T-helper 1 cell (primary cell): Measurements from ENCODE around the gene DIP2B.

Source experiments
- DNase-seq, 5 donors: peaks; one replicate each; pipeline ENCODE4 v3.0.0-alpha.2; 2012 to 2020

The DIP2B gene

GRCh38 chr12:50615145-50615906 is 110.5 kb downstream of the DIP2B start:
- no peak for DNase-seq

DNA sequence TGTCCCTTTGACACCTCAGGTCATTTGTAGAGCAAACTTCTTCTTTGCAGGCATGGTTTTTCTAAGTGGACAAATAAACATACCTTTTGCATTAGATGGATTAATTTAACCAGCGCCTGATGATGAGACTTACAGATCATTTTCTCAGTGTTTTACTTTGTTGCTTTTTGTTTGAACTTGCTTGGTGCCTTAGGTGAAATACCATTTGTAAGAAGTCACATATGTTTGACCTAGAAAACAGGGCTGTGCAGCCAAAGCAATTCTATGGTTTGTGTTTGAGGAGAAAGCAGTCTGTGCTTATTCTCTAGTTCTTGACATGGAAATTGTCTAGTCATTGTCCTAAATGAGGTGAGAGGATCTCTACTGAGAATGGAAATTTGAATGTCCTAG is 111.1 kb downstream of the DIP2B start:
- no peak for DNase-seq

GRCh38 chr12:50617657-50618056 is 112.9 kb downstream of the DIP2B start:
- no peak for DNase-seq

GRCh38 chr12:50618864-50619609 is 114.3 kb downstream of the DIP2B start:
- no peak for DNase-seq

DNA sequence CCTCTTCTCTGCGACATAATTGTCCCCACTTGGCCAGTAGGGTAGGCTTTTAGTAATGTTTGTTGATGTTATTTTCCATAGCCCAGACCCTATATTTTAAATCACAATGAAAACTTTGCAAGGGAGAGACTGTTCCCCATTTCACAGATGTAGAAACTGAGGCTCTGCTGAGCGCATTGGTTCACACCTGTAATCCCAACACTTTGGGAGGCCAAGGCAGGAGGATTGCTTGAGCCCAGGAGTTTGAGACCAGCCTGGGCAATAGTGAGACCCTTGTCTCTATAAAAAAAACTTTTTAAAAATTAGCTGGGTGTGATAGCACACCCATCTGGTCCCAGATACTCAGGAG is 114.8 kb downstream of the DIP2B start:
- DNase-seq = no peak

GRCh38 chr12:50620109-50620977 is 115.6 kb downstream of the DIP2B start:
- peak in 1 of 5 donors; percentile 35 for DNase-seq

DNA sequence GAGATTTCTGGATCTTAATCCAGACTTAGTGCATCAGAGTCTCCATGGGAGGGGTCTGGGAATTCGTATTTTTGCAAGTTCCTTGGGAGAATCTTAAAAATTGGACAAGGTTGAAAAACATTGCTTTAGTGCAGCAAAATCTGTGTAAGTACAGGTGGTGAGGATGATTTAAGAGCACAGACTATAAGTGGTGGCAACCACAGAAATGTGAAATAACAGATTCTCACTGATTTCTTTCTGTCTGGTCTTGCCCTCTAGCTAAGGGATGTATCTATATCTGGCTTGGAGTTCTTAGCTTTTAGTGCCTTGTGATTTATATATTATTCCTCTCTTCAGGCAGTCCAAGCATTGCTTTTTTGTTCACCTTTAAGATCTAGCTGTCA is 116.2 kb downstream of the DIP2B start:
- no peak for DNase-seq

GRCh38 chr12:50621399-50622300 is 116.9 kb downstream of the DIP2B start:
- no peak for DNase-seq

GRCh38 chr12:50625029-50625925 is 120.5 kb downstream of the DIP2B start:
- peak in 1 of 5 donors; percentile 69 for DNase-seq

DNA sequence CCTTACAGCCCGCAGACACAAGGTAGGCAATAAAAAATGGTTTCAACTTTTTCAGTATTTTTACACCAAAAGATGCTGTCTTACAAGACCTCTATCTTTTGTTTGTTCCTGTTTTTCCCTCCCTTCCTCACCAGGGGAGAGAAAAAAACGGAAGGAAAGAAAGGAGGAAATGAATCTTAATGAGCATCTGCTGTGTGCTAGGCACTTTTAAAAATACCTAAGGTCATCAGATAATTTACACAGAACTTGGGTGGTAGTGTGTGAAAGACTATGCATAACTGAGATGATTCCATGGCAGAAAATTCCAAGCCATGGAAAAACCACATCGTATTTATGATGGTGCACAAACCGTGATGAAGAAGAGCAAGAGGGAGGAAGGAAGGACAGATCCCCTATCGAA is 121.2 kb downstream of the DIP2B start:
- no peak for DNase-seq

DNA sequence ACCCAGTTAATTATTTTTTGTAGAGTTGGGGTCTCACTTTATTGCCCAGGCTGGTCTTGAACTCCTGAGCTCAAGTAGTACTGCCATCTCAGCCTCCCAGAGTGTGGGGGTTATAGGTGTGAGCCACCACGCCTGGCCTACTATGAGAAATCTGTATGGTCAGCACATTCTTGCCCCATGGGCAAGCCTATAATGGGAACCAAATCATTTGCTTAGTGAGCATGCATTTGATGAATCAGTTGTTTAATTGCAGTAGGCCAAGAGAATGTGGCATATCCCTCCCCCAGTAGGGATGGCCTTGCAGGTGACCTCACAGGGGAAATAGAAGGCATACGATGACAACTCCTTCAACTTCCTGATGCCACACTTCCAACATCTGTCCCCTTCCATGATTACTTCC is 122.7 kb downstream of the DIP2B start:
- DNase-seq = no peak

DNA sequence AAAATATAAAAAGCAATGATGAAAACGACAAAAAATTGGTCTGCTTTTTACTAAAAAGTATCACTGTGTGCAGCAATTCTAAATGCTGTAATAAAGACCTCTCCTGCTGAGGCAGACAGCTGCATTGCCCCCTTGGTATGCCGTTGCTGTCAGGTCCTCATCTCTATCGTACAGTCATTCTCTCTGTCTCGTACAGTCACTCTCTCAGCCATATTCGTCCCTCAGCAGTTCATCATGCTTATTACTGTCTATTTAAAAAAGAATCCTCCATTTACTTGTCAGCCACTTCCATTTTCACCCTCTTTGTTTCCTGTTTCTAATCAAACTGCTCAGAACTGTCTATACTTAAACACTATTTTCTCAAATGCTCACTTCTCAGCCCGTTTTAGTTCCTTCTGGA is 123.6 kb downstream of the DIP2B start:
- no peak for DNase-seq

DNA sequence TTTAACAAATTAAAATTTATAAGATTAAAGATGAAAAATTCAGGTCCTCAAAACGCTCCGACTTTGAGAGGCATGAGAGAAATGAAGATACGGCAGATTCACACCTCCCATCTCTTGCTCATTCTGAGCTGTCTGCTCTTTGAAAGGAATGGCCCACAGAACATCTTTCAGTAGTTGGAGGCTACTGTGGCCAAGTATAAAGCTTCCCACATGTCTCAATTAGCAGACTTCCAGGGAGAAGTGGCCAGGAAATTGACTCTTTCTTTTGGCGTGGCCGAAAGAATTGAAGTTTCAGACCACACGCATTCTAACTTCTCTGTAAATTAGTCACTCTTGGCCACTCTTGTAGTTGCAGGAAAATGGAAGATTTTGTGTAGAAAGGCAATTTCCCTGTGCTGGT is 129.2 kb downstream of the DIP2B start:
- DNase-seq = no peak

DNA sequence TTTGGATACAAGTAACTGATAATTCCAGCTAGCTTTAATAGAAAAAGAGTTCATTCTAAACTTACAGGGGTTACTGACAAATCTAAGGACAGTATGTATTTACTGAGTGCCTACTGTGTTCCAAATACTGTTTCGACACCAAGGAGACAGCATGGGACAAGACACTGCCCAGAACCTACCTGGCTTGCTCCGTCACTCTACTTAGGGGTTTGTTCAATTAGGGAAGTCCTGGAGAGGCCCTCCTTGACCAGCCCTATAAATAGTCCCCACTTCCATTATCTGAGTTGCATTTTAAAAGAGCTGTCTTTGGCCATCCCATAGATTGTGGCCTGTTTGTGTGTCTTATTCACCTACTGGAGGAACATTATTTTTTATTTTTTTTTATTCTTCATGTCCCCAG is 129.6 kb downstream of the DIP2B start:
- DNase-seq = no peak

DNA sequence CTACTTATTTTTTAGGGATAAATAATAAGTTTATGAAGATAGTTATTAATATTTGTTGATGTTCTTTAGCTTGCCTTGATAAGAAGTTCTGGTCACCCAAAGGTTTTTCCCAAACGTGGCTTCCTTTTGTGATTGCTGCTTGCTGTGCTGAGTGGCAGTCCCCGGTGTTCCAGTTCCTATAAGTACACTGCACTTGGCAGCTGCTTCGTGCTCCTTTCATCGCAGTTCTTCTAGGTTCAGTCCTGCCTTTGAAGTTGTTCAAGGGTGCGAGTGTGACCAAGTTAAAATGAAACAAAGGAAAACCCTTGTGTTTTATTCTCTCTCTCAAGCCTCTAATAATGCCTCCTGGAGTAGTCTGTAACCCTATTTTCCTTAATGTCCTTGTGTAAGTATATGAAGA is 130.6 kb downstream of the DIP2B start:
- no peak for DNase-seq

DNA sequence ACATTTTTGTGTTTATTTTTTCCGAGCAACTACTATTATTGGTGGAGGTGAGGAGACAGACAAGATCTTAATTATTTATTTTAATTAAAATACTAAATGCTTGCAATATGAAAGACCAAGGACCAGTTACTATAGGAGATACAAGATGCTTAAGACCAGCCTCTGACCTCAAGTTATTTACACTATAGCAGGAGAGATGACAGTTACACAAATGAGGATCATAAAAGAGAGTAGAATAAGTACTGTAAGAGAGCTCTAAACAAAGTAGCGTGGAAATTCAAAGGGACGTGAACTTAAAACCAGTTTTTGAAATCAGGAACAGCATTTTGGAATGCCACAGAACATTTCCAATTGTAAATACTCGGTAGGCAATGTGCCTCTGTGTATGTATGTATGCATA is 131.1 kb downstream of the DIP2B start:
- no peak for DNase-seq

DNA sequence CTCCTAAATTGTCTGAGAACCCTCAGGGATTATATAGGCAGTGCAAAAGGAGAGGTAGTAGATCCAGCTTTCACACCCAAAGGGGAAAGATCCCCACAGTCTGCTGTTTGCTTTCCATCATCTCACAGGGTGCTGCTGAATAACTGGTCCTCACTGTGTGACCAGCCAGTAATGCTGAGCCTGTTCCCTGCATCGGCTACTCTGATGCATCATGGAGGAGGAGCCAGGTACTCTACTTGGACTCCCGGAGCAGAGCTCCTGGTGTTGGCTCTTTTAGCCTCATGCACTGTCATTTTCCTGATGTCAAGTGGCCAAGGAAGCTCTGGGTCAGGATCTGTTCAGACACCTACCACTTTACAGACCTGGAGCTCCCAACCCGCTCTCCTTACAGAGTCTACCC is 131.7 kb downstream of the DIP2B start:
- DNase-seq = no peak

DNA sequence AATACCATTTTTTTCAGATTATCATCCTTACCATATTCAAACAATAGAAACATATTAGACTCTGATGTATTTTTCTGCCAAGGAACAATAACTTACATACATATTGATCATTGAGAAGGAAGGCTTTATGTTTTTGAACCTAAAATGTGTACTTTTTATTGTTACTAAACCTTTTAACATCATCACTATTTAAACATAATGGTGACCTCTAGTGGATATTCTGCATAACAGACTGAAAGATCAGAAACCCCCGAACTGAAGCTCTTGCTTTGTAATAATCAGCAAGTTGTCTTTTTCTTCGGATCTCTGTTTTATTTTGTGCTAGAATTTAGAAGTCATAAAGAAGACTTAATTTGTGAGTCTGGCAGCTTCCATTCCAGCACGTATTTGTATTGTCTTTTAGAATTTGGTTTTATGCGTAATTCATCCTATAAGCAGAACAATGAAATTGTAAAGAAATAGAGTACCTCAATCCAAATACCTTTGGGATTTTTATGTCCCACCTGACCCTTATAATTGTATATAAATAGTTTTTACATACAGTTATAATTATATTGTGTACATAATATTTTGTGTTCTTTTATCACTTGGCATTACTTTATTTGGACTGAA is 133.2 kb downstream of the DIP2B start:
- peak in 1 of 5 donors; percentile 57 for DNase-seq

- no peak for DNase-seq
Measured at GRCh38 chr12:50638482-50638880, 133.7 kb downstream of the DIP2B start.

- DNase-seq = no peak
Measured at GRCh38 chr12:50639721-50640120, 134.9 kb downstream of the DIP2B start.
